AG04450 (cell line): Measurements from ENCODE around the gene CLNS1A. TPM values are rescaled to one million over a fixed set of nuclear protein-coding genes. Genes with fewer than 3 reads are reported as not detected.
A peak's percentile ranks its signal among the peaks of the same experiment; 100 is the strongest.

Source experiments
- CTCF ChIA-PET: fragments of 300-600, 350-600 bp; formaldehyde crosslinking; extraction: SDS; loops from one replicate; lab custom pipeline; 2022; ENCODE audit warnings: antibody characterized with exemption, inconsistent platforms; lab: Charles Lee
- POLR2A ChIA-PET: fragments of 350-600 bp; formaldehyde crosslinking; extraction: SDS; loops from one replicate; lab custom pipeline; 2021; ENCODE audit warnings: antibody characterized with exemption, inconsistent platforms; lab: Yijun Ruan, JAX
- DNase-seq: peaks from one replicate; pipeline ENCODE4 v3.0.0-alpha.2; 2011; ENCODE audit warnings: low read depth, low spot score
- H3K27ac ChIP-seq: one replicate; pipeline ENCODE4 v1.5.1; 2012; ENCODE audit warnings: low read depth, low read length, control low read depth
- H3K27me3 ChIP-seq: one replicate; pipeline ENCODE4 v1.6.0; 2012; ENCODE audit warnings: low read length; ENCODE audit not compliant: control insufficient read depth, insufficient read depth
- H3K4me3 ChIP-seq: 2 replicates; pipeline ENCODE4 v1.5.1; 2011; ENCODE audit warnings: mild to moderate bottlenecking, low read depth, low read length, control low read depth
- H3K9me3 ChIP-seq: 2 replicates; pipeline ENCODE4 v1.5.1; 2012; ENCODE audit warnings: low read length; ENCODE audit not compliant: control insufficient read depth, insufficient read depth
- polyA plus RNA-seq: library from polyadenylated mRNA; depleted of rRNA; stranded (reverse); fragments of >200 nt; gene quantifications from 2 replicates; pipeline ENCODE4 v1.2.3, GENCODE V29; 2011
- TF ChIP-seq, protein P1 (sequence below): IDR thresholded peaks from 2 replicates; pipeline ENCODE4 v1.5.1; 2011; ENCODE audit warnings: low read depth, low read length, control low read depth, inconsistent platforms

The CLNS1A gene
- polyA plus RNA-seq, 1 experiment: 186 TPM

DNA sequence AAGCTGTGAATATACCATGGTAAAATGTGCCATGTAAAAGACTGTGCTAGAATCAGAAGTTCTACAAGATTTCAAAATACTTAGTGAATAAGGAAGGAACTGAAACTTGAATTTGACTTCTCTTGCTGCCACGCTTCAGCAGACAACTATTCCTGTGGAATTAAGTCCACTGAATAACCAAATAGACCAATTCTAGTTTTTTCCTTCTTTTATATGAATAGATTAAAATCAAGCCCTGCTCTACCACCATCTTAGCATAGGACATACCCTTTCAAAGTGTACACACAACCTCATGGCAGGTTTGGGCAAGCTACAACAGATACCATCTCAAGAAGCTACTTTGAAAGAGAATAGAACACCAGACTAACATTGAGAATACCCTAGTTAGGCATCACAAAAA lies 23.4 kb upstream of the CLNS1A start:
- ChIA-PET POLR2A (no interaction called here), CTCF (no interaction called here)
- Histone ChIP-seq H3K27me3 (no peaks in the 10 kb centered on the region), H3K4me3 (no peak overlapping the region), H3K9me3 (no peaks in the 10 kb centered on the region), H3K27ac (no peak overlapping the region)
- TF ChIP-seq, protein P1, sequence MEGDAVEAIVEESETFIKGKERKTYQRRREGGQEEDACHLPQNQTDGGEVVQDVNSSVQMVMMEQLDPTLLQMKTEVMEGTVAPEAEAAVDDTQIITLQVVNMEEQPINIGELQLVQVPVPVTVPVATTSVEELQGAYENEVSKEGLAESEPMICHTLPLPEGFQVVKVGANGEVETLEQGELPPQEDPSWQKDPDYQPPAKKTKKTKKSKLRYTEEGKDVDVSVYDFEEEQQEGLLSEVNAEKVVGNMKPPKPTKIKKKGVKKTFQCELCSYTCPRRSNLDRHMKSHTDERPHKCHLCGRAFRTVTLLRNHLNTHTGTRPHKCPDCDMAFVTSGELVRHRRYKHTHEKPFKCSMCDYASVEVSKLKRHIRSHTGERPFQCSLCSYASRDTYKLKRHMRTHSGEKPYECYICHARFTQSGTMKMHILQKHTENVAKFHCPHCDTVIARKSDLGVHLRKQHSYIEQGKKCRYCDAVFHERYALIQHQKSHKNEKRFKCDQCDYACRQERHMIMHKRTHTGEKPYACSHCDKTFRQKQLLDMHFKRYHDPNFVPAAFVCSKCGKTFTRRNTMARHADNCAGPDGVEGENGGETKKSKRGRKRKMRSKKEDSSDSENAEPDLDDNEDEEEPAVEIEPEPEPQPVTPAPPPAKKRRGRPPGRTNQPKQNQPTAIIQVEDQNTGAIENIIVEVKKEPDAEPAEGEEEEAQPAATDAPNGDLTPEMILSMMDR: no peak
- no peak for DNase-seq

DNA sequence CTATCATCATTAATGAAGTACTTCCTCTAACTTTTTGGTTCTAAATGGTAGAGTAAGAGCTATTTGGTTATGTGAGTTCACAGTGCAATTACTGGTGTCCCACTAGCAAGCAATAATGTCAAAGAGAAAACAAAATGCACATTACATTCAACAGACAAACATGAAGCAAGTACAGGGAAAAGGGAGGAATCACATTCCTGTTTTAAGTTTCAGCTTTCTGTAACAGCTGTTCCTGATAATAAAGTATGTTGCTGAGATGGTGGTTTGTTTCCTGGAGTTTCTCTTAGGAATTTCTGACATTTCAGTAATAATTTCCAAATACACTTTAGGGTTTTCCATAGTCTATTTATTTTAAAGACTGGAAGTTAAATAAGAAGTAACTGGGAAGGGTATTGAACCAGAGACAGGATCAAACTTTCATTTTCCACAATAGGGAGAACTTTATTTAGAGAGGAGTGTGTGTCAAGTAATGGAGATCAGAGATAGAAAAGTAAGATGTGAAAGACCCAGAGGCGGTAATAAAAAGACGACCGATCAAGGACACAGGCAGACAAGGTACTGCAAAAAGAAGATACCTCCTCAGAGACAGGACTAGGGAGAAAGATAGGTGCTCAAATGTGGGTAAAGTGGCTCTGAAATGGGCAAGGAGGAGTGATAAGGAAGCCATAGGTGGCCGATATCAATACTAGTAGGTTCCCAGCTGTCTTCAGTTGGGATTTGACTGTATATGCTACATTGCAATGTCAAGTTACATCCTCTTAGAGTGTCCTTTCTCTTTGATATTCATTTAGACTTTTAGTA lies 20.8 kb upstream of the CLNS1A start:
- DNase-seq: no peak
- Histone ChIP-seq H3K4me3 (no peak overlapping the region), H3K9me3 (no peaks in the 10 kb centered on the region), H3K27ac (peak overlapping the region; percentile 41), H3K27me3 (no peaks in the 10 kb centered on the region)
- TF ChIP-seq, protein P1: no peak
- POLR2A ChIA-PET: interaction anchor here (0.6 to 0.7 kb wide), 3 partner anchors 15 to 121 kb away, joined by 3 to 10 read pairs (median 8); no protein-coding TSS in a partner anchor
- CTCF ChIA-PET: interaction anchor here (0.9 kb wide), 1 partner anchor 336 kb away, joined by 3 read pairs; the partner anchor contains the start of gene INTS4

DNA sequence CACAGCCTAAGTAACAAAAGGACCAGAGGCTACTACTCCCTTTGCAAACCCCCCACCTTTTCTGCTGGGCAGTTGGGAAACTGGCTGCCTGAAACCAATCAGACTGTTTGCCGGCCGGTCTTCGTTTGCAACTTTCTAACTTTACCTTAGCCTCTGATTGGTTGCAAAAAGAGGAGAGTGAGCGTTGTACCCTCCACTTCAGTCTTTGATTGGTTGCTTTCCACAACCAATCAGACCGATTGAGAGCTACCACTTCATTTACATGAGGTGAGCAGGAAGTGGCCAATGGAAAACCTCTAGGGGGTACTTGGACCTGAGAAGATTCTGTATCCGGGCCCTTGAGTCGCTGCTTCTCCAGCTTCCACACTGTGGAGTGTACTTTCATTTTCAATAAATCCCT lies 18.8 kb upstream of the CLNS1A start:
- Histone ChIP-seq H3K4me3 (no peak overlapping the region), H3K27me3 (no peaks in the 10 kb centered on the region), H3K27ac (no peak overlapping the region), H3K9me3 (no peaks in the 10 kb centered on the region)
- ChIA-PET CTCF (no interaction called here), POLR2A (no interaction called here)
- DNase-seq: no peak
- TF ChIP-seq, protein P1: no peak

DNA sequence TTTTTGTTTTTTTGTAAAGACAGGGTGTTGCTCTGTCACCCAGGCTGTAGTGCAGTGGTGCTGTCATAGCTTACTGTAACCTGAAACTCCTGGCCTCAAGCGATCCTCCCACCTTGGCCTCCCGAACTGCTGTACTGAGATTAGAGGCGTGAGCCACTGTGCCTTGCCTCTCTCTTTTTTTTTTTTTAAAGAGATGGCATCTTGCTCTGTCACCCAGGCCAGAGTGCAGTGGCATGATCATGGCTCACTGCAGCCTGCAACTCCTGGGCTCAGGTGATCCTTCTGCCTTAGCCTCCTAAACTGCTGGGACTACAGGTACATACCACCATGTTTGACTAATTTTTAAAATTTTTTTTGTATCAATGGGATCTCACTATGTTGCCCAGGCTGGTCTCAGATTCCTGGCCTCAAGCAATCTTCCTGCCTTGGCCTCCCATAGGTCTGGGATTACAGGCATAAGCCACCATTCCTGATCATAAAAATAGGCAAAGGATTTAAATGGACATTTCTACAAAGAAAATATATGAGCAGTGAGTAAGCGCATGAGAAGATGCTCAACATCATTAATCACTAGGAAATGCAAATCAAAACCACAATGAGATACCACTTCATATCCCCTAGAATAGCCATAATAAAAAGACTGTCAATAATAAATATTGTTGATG lies 17.3 kb upstream of the CLNS1A start:
- ChIA-PET POLR2A (interaction anchor here (0.6 kb wide), 2 partner anchors 12 to 263 kb away, joined by 4 to 7 read pairs; no protein-coding TSS in a partner anchor), CTCF (interaction anchor here (0.5 kb wide), 1 partner anchor 450 kb away, joined by 3 read pairs; no protein-coding TSS in a partner anchor)
- H3K9me3 ChIP-seq: no peaks in the 10 kb centered on the region
- H3K27ac ChIP-seq: peak overlapping the region; percentile 43
- no peak for DNase-seq
- TF ChIP-seq, protein P1: no peak
- H3K4me3 ChIP-seq: no peak overlapping the region
- H3K27me3 ChIP-seq: no peaks in the 10 kb centered on the region

DNA sequence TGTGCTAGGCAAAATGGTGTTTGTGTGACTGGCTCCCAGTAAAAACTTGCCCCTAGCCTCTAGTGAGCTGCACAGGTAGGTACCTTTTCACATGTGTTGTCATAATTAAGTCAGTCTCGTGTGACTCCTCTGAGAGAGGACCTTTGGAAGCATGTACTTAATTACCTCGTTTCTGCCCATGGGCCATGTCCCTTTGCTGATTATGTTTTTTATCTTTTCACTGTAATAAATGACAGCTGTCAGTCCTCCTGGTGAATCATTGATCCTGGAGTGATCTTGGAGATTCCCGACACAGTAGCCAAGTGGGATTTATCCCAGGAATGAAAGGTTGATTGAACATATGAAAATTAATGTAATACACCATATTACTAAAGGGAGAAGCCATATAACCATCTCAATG lies 12.5 kb upstream of the CLNS1A start:
- ChIA-PET CTCF (no interaction called here), POLR2A (no interaction called here)
- Histone ChIP-seq H3K9me3 (no peaks in the 10 kb centered on the region), H3K27me3 (no peaks in the 10 kb centered on the region), H3K4me3 (no peak overlapping the region), H3K27ac (no peak overlapping the region)
- DNase-seq: no peak
- TF ChIP-seq, protein P1: no peak
